ENCODE results near the gene ROCK2.

DNA sequence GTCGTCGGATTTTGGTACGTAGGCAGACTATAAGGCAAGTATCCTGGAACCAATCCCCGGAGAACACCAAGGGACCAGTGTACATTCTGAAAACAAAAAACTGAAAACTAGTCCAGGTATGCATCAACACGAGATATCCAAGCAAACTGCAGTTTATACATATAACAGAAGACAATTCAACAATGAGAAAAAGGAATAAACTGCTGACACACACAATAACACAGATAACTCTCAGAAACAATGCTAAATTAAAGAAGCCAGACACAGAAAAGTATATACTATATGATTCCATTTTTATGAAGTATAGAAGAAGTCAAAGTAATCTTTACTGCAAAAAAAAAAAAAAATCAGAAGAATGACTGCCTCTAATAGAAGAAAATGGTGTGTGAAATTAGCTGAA is 5.9 kb downstream of the ROCK2 start:
- TF ChIP-seq EZH2 (IDR thresholded peaks at IDR 0.05) (no peak), EZH2phosphoT487 (IDR thresholded peaks at IDR 0.05) (no peak)
- TF ChIP-seq, protein P1, sequence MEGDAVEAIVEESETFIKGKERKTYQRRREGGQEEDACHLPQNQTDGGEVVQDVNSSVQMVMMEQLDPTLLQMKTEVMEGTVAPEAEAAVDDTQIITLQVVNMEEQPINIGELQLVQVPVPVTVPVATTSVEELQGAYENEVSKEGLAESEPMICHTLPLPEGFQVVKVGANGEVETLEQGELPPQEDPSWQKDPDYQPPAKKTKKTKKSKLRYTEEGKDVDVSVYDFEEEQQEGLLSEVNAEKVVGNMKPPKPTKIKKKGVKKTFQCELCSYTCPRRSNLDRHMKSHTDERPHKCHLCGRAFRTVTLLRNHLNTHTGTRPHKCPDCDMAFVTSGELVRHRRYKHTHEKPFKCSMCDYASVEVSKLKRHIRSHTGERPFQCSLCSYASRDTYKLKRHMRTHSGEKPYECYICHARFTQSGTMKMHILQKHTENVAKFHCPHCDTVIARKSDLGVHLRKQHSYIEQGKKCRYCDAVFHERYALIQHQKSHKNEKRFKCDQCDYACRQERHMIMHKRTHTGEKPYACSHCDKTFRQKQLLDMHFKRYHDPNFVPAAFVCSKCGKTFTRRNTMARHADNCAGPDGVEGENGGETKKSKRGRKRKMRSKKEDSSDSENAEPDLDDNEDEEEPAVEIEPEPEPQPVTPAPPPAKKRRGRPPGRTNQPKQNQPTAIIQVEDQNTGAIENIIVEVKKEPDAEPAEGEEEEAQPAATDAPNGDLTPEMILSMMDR (IDR thresholded peaks at IDR 0.05) = no peak

Measured in neural progenitor cell (in vitro differentiated cells).